ENCODE data around the gene PCDHGA6.
A peak's percentile ranks its signal among the peaks of the same experiment; 100 is the strongest.
"Not testable (repeated sequence)": the region's sequence is repeated elsewhere in the genome, so short reads cannot be mapped to it uniquely, and the experiment has no call there.

The PCDHGA6 gene

DNA sequence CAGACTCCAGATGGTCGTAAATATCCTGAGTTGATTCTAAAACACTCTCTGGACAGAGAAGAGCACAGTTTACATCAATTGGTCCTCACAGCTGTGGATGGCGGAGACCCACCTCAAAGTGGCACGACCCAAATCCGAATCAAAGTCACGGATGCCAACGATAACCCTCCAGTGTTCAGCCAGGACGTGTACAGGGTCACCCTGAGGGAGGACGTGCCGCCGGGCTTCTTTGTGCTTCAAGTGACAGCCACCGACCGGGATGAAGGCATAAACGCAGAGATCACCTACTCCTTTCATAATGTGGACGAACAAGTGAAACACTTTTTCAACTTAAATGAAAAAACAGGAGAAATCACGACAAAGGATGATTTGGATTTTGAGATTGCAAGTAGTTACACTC is 13.0 kb upstream of the PCDHGA6 start:
- DNase-seq: no peak

DNA sequence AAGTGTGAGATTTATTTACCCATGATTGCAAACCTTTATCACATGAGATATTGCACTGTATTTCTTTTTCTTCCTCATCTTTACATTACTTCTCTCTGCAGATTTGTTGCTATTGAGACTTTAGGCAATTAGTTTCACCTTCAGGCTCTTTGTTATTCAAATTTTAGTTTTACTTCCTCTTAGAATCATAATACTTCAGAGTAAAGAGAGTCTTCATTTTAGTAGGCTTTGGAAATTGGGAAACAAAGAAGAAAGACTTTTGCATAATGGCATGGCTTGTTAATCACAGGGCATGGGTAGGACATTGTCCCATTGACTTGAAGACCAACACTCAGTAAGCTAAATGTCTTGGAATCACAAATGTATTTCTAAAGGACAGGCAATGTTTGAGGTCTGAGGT is 11.0 kb upstream of the PCDHGA6 start:
- no peak for DNase-seq

DNA sequence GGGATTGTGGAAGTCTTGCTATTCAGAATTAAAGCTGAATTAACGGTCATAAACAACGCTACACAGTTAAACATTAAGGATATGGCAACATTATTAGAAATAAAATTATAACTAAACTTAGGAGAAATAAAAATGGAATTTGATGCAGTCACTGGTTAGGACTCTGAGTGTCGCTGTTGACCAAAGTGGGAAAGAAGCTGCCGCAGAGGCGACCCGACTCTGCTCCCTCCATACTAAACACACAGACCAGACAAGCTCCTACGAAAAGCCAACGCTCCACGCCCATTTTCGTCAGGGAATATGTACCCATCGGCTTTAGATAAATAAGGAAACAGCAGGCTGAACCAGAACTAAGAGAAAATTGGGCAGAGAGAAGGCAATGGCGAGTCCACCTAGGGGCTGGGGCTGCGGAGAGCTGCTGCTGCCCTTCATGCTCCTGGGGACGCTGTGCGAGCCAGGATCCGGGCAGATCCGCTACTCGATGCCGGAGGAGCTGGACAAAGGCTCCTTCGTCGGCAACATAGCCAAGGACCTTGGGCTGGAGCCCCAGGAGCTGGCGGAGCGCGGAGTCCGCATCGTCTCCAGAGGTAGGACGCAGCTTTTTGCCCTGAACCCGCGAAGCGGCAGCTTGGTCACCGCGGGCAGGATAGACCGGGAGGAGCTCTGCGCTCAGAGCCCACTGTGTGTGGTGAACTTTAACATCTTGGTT is 9.6 kb upstream of the PCDHGA6 start, which contains the start of gene PCDHGA5:
TSS of gene PCDHGA5 (plus strand) at position 211 of the 709 bp plus-strand sequence. CDS start at position 380, 169 bp downstream.
- no peak for DNase-seq

DNA sequence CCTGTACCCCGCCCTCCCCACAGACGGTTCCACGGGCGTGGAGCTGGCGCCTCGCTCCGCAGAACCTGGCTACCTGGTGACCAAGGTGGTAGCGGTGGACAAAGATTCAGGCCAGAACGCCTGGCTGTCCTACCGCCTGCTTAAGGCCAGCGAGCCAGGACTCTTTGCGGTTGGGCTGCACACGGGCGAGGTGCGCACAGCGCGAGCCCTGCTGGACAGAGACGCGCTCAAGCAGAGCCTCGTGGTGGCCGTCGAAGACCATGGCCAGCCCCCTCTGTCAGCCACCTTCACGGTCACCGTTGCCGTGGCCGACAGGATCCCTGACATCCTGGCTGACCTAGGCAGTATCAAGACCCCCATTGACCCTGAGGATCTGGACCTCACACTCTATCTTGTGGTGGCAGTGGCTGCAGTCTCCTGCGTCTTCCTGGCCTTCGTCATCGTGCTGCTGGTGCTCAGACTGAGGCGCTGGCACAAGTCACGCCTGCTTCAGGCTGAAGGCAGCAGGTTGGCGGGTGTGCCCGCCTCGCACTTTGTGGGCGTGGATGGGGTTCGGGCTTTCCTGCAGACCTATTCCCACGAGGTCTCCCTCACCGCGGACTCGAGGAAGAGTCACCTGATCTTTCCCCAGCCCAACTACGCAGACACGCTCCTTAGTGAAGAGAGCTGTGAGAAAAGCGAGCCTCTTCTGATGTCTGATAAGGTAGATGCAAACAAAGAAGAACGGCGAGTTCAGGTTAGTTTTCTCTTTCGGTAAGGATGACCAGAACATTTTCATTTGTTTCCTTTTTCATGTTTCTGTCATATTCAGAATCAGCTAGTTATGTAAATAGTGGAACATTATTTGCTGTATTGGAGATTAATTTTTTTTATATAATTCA is 7.4 kb upstream of the PCDHGA6 start:
- DNase-seq: no peak

DNA sequence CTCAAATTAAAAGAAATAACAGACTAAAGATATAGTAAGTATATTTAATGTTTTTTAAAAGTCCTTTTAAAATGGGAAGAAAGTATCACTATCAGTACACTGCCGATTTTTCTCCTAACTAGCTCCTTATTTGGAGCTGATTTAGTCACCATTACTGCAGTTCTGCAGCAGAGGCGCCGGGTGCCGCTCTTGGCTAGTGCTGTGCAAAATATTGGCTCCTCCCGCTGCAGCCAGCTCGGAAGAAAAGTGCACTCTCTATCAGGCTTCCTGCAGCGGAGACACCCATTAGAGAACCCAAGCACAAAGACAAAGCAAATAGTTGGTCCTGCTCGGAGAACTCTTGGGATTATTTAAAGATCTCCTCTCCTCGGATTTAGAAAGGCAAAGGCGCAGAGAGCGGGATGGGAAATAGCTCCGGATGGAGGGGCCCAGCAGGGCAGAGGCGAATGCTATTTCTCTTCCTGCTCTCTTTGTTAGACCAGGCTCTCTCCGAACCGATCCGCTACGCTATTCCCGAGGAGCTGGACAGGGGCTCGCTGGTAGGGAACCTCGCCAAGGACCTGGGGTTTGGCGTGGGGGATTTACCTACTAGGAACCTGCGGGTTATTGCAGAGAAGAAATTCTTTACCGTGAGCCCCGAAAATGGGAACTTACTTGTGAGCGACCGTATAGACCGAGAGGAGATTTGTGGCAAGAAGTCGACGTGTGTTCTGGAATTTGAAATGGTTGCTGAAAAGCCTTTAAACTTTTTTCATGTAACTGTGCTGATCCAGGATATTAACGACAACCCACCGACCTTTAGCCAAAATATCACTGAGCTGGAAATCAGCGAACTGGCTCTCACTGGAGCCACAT is 3.5 kb upstream of the PCDHGA6 start, which contains the start of gene PCDHGB3:
TSS of gene PCDHGB3 (plus strand) at position 249 of the 855 bp plus-strand sequence. CDS start at position 402, 153 bp downstream.
- peak; percentile 22 for DNase-seq

DNA sequence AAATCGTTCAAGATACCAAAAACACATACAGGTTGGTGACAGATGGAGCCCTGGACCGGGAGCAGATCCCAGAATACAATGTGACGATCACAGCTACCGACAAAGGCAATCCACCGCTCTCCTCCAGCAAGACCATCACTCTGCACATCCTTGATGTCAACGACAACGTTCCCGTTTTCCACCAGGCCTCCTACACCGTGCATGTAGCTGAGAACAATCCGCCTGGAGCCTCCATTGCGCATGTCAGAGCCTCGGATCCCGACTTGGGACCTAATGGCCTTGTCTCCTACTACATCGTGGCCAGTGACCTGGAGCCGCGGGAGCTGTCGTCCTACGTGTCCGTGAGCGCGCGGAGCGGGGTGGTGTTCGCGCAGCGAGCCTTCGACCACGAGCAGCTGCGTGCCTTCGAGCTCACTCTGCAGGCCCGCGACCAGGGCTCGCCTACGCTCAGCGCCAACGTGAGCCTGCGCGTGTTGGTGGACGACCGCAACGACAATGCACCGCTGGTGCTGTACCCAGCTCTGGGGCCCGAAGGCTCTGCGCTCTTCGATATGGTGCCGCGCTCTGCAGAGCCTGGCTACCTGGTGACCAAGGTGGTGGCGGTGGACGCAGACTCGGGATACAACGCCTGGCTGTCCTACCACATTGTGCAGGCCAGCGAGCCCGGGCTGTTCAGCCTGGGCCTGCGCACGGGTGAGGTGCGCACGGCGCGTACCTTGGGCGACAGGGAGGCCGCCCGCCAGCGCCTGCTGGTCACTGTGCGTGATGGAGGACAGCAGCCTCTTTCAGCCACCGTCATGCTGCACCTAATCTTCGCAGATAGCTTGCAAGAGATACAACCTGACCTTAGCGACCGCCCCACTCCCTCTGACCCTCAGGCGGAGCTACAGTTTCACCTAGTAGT is 1.9 kb upstream of the PCDHGA6 start:
- no peak for DNase-seq

DNA sequence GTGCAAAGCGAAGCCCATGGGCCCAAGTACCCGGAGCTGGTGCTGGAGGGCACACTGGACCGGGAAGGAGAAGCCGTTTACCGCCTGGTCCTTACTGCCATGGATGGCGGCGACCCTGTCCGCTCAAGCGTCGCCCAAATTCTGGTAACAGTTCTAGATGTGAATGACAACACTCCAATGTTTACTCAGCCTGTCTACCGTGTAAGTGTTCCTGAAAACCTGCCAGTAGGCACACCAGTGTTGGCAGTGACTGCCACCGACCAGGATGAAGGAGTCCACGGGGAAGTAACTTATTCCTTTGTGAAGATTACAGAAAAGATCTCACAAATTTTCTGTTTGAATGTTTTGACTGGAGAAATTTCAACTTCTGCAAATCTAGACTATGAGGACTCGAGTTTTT is 936 bp downstream of the PCDHGA6 start:
- DNase-seq: no peak

DNA sequence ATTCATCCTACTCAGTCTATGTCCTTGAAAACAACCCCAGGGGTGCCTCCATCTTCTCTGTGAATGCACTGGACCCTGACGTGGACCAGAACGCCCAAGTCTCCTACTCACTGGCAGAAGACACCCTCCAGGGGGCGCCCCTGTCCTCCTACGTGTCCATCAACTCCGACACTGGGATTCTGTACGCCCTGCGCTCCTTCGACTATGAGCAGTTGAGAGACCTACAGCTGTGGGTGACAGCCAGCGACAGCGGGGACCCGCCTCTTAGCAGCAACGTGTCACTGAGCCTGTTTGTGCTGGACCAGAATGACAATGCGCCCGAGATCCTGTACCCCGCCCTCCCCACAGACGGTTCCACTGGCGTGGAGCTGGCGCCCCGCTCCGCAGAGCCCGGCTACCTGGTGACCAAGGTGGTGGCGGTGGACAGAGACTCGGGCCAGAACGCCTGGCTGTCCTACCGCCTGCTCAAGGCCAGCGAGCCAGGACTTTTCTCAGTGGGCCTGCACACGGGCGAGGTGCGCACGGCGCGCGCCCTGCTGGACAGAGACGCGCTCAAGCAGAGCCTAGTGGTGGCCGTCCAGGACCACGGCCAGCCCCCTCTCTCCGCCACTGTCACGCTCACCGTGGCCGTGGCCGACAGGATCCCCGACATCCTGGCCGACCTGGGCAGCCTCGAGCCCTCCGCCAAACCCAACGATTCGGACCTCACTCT is 1.9 kb downstream of the PCDHGA6 start:
- not testable (repeated sequence) for DNase-seq

DNA sequence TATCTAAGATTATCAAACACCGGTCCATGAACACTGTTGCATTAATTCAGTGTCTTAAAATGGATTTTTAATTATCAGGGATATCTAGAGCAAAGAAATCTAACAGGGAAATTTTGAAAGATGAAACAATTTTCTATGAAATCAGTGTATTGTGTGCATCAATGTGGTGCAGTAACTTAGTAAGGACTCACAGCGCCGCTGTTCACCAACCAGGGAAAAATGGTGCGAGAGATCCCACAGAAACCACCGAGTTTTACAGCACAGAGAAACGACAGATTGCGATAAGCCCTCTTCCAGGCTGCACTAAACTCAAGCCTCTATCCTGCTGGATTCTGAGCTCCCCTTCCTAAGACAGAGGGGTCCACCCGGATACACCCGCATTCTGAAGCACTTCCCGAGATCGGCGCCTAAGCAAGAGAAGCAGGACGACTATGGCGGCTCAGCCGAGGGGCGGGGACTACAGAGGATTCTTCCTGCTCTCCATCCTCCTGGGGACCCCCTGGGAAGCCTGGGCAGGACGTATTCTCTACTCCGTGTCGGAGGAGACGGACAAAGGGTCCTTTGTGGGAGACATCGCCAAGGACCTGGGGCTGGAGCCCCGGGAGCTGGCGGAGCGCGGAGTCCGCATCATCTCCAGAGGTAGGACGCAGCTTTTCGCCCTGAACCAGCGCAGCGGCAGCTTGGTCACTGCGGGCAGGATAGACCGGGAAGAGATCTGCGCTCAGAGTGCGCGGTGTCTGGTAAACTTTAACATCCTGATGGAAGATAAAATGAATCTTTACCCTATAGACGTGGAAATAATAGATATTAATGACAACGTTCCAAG is 9.0 kb downstream of the PCDHGA6 start, which contains the start of gene PCDHGA7:
TSS of gene PCDHGA7 (plus strand) at position 274 of the 826 bp plus-strand sequence. CDS start at position 432, 158 bp downstream.
- DNase-seq: no peak

DNA sequence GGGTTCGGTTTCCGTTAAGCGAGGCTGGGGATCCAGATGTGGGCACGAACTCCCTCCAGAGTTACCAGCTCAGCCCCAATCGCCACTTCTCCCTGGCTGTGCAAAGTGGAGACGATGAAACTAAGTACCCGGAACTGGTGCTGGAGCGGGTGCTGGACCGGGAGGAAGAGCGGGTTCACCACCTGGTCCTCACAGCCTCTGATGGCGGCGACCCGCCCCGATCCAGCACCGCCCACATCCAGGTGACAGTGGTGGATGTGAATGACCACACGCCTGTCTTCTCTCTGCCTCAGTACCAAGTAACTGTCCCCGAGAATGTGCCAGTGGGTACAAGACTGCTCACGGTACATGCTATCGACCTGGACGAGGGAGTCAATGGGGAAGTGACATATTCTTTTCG is 9.7 kb downstream of the PCDHGA6 start:
- DNase-seq: no peak

DNA sequence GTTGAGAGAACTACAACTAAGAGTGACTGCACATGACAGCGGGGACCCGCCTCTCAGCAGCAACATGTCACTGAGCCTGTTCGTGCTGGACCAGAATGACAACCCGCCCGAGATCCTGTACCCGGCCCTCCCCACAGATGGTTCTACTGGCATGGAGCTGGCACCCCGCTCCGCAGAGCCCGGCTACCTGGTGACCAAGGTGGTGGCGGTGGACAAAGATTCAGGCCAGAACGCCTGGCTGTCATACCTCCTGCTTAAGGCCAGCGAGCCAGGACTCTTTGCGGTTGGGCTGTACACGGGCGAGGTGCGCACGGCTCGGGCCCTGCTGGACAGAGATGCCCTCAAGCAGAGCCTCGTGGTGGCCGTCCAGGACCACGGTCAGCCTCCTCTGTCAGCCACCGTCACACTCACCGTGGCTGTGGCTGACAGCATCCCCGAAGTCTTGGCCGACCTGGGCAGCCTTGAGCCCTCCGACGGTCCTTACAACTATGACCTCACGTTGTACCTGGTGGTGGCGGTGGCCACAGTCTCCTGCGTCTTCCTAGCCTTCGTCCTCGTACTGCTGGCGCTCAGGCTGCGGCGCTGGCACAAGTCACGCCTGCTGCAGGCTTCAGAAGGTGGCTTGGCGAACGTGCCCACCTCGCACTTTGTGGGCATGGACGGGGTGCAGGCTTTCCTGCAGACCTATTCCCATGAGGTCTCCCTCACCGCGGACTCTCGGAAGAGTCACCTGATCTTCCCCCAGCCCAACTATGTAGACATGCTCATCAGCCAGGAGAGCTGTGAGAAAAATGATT is 11.0 kb downstream of the PCDHGA6 start:
- DNase-seq: no peak

DNA sequence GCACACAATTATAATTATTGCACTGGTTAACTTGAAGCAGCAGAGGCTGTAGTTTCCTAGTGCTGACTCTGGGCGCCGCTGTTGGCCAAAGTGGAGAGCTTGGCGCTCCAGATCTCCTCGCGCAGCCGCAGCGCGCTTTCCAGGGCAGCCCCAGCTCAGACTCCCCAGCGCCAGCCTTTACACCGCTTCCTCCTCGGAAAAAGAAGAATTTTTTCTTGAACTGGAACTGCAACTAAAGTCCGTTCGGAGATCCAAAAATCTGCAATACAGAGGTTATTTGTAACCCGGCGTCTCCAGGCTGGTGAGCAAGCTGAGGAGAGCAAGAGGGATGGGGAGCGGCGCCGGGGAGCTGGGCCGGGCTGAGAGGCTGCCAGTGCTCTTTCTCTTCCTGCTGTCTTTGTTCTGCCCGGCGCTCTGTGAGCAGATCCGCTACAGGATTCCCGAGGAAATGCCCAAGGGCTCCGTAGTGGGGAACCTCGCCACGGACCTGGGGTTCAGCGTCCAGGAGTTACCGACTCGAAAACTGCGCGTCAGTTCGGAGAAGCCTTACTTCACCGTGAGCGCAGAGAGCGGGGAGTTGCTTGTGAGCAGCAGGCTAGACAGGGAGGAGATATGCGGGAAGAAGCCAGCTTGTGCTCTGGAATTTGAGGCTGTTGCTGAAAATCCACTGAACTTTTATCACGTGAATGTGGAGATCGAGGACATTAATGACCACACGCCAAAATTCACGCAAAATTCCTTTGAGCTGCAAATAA is 14.0 kb downstream of the PCDHGA6 start, which contains the start of gene PCDHGB4:
TSS of gene PCDHGB4 (plus strand) at position 142 of the 755 bp plus-strand sequence. CDS start at position 329, 187 bp downstream.
- peak; percentile 29 for DNase-seq

DNA sequence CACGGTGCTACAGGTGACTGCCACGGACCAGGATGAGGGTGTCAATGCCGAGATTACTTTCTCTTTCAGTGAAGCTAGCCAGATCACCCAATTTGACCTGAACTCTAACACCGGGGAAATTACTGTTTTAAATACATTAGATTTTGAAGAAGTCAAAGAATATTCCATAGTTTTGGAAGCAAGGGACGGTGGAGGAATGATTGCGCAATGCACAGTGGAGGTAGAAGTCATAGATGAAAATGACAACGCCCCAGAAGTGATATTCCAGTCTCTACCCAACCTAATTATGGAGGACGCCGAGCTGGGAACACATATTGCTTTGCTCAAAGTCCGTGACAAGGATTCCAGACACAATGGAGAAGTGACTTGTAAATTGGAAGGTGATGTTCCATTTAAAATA is 15.0 kb downstream of the PCDHGA6 start:
- no peak for DNase-seq

DNA sequence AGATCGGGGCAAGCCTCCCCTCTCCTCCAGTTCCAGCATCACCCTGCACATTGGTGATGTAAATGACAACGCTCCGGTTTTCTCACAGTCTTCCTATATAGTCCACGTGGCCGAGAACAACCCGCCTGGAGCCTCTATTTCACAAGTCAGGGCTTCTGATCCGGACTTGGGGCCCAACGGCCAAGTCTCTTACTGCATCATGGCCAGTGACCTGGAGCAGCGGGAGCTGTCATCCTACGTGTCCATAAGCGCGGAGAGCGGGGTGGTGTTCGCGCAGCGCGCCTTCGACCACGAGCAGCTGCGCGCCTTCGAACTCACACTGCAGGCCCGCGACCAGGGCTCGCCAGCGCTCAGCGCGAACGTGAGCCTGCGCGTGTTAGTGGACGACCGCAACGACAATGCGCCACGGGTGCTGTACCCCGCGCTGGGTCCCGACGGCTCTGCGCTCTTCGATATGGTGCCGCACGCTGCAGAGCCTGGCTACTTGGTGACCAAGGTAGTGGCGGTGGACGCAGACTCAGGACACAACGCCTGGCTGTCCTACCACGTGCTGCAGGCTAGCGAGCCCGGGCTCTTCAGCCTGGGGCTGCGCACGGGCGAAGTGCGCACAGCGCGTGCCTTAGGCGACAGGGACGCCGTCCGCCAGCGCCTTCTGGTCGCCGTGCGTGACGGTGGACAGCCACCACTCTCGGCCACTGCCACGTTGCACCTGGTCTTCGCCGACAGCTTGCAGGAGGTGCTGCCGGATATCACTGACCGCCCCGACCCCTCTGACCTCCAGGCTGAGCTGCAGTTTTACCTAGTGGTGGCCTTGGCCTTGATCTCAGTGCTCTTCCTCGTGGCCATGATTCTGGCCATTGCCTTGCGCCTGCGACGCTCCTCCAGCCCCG is 15.7 kb downstream of the PCDHGA6 start:
- DNase-seq: no peak

DNA sequence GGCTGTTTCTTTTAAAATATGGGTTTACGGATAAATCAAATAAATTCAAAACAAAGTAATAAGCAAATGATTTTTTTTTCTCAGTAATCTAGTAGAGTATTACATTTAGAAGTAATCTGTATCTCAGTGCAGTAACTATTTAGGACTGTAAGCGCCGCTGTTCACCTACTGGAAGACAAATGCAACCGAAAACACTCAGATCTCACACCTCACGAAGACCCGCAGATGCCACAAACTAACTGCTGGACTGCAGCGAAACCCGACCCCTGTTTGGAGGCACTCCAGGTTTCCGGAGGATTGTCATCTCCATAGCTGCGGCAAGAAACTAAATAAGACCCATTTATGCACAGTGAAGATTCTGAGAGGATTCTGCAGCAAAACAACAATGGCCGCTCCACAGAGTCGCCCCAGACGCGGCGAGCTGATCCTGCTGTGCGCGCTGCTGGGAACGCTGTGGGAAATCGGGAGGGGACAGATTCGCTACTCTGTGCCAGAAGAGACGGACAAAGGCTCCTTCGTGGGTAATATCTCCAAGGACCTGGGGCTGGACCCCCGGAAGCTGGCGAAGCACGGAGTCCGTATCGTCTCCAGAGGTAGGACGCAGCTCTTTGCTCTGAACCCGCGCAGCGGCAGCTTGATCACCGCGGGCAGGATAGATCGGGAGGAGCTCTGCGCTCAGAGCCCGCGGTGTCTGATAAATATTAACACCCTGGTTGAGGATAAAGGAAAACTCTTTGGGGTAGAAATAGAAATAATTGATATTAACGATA is 18.9 kb downstream of the PCDHGA6 start, which contains the start of gene PCDHGA8:
TSS of gene PCDHGA8 (plus strand) at position 205 of the 770 bp plus-strand sequence. CDS start at position 386, 181 bp downstream.
- no peak for DNase-seq

DNA sequence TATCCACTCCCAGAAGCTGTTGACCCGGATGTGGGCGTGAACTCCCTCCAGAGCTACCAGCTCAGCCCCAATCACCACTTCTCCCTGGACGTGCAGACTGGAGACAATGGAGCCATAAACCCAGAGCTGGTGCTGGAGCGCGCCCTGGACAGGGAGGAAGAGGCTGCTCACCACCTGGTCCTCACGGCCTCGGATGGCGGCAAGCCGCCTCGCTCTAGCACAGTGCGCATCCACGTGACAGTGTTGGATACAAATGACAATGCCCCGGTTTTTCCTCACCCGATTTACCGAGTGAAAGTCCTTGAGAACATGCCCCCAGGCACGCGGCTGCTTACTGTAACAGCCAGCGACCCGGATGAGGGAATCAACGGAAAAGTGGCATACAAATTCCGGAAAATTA is 19.6 kb downstream of the PCDHGA6 start:
- DNase-seq: no peak
